H1 (cell line): ENCODE results near the gene CTXN3. TPM values are rescaled to one million over a fixed set of nuclear protein-coding genes. Genes with fewer than 3 reads are reported as not detected.

Source experiments
- CTCF ChIA-PET: fragments of 300-600 bp; sonication (Branson Sonifier 250); formaldehyde crosslinking; loops from one replicate; lab custom pipeline; 2021; ENCODE audit not compliant: partially characterized antibody; lab: Charles Lee
- POLR2A ChIA-PET: fragments of 300-600 bp; sonication (Branson Sonifier 250); formaldehyde crosslinking; loops from one replicate; lab custom pipeline; 2021; ENCODE audit warnings: inconsistent platforms; ENCODE audit not compliant: partially characterized antibody; lab: Charles Lee
- DNase-seq, 2 experiments: peaks; one replicate each; pipeline versions ENCODE4 v3.0.0 to v3.0.0-alpha.2; 2010 to 2022; ENCODE audit warnings: low spot score in 2 of 2, low read depth in 1 of 2, mixed read lengths in 1 of 2
- FAIRE-seq: peaks from 2 replicates; lab custom pipeline; 2011; peaks lifted over from hg19 to GRCh38; lab: Jason Lieb, UNC
- H2AFZ ChIP-seq: 2 replicates; pipeline ENCODE4 v1.8.1; 2012; ENCODE audit warnings: low read length, inconsistent platforms
- H2AK5ac ChIP-seq: 2 replicates; pipeline ENCODE4 v1.6.1; 2013; ENCODE audit warnings: low read depth, low read length
- H2BK120ac ChIP-seq: replicated peaks from 2 replicates; pipeline ENCODE3; 2013; ENCODE audit warnings: low read depth, low read length, inconsistent platforms
- H2BK12ac ChIP-seq: 2 replicates; pipeline ENCODE4 v1.6.1; 2013; ENCODE audit warnings: low read depth, low read length
- H2BK15ac ChIP-seq: 2 replicates; pipeline ENCODE4 v1.6.1; 2013; ENCODE audit warnings: low read length
- H2BK20ac ChIP-seq: 2 replicates; pipeline ENCODE4 v1.6.1; 2013; ENCODE audit warnings: low read length
- H2BK5ac ChIP-seq: 2 replicates; pipeline ENCODE4 v1.6.1; 2013; ENCODE audit warnings: low read depth, low read length
- H3K14ac ChIP-seq: 2 replicates; pipeline ENCODE4 v1.6.1; 2013; ENCODE audit warnings: inconsistent platforms; ENCODE audit not compliant: insufficient read length
- H3K18ac ChIP-seq: 2 replicates; pipeline ENCODE4 v1.6.1; 2013; ENCODE audit warnings: low read length; ENCODE audit errors: extremely low read depth
- H3K23ac ChIP-seq: 2 replicates; pipeline ENCODE4 v1.6.1; 2013; ENCODE audit warnings: inconsistent platforms; ENCODE audit not compliant: insufficient read length
- H3K23me2 ChIP-seq: 2 replicates; pipeline ENCODE4 v1.6.1; 2013; ENCODE audit warnings: low read depth, low read length
- H3K27ac ChIP-seq: 2 replicates; pipeline ENCODE4 v1.6.1; 2011; ENCODE audit warnings: low read depth, low read length, inconsistent platforms
- H3K27me3 ChIP-seq, 4 experiments: replicated peaks in 1 of 4; 1 replicate in 1 of 4; 2 replicates in 3 of 4; pipeline versions ENCODE4 v1.6.1 to v1.8.1; 2011 to 2013; ENCODE audit warnings: low read length in 3 of 4, mild to moderate bottlenecking in 3 of 4, inconsistent platforms in 2 of 4, mixed read lengths in 2 of 4, moderate library complexity in 1 of 4; ENCODE audit not compliant: control insufficient read depth in 3 of 4, insufficient read depth in 3 of 4; ENCODE audit errors: extremely low read depth in 1 of 4
- H3K36me3 ChIP-seq, 4 experiments: 2 replicates each; pipeline versions ENCODE4 v1.6.1 to v1.8.1; 2011 to 2013; ENCODE audit warnings: mild to moderate bottlenecking in 4 of 4, low read length in 3 of 4, moderate library complexity in 2 of 4, control low read depth in 1 of 4, inconsistent platforms in 1 of 4; ENCODE audit not compliant: insufficient read depth in 4 of 4, control insufficient read depth in 2 of 4
- H3K4ac ChIP-seq: replicated peaks from 2 replicates; pipeline ENCODE3; 2013; ENCODE audit warnings: low read length, low read depth, mixed read lengths, inconsistent platforms; ENCODE audit not compliant: insufficient read length
- H3K4me1 ChIP-seq, 4 experiments: replicated peaks in 1 of 4; 1 replicate in 1 of 4; 2 replicates in 3 of 4; pipeline versions ENCODE4 v1.6.1 to v1.8.1; 2011 to 2013; ENCODE audit warnings: low read length in 3 of 4, inconsistent platforms in 2 of 4, mixed read lengths in 1 of 4; ENCODE audit not compliant: insufficient read depth in 4 of 4, control insufficient read depth in 3 of 4
- H3K4me2 ChIP-seq, 2 experiments: 2 replicates each; pipeline versions ENCODE4 v1.6.1 to v1.8.1; 2011 to 2013; ENCODE audit warnings: low read depth in 2 of 2, low read length in 2 of 2, control low read depth in 1 of 2, inconsistent platforms in 1 of 2, mild to moderate bottlenecking in 1 of 2; ENCODE audit not compliant: insufficient read depth in 1 of 2
- H3K4me3 ChIP-seq, 4 experiments: fragments of 200-600, 300-600 bp in 1 of 4; sonication (generic), shearing (Covaris generic), sonication (Bioruptor Twin) in 1 of 4; 2 replicates each; pipeline versions ENCODE4 v1.5.1 to v1.8.1; 2011 to 2016; ENCODE audit warnings: low read length in 4 of 4, low read depth in 3 of 4, control low read depth in 2 of 4, inconsistent platforms in 2 of 4, mild to moderate bottlenecking in 2 of 4, mixed read lengths in 1 of 4, moderate library complexity in 1 of 4; ENCODE audit not compliant: insufficient read depth in 2 of 4; ENCODE audit errors: extremely low read depth in 1 of 4
- H3K56ac ChIP-seq: replicated peaks from 2 replicates; pipeline ENCODE3; 2013; ENCODE audit warnings: low read depth, mild to moderate bottlenecking, mixed read lengths, low read length, inconsistent platforms; ENCODE audit not compliant: insufficient read length
- H3K79me1 ChIP-seq: 2 replicates; pipeline ENCODE4 v1.6.1; 2013; ENCODE audit warnings: low read depth, low read length, control low read depth
- H3K79me2 ChIP-seq, 2 experiments: 2 replicates each; pipeline versions ENCODE4 v1.6.1 to v1.8.1; 2012 to 2013; ENCODE audit warnings: low read length in 2 of 2, mild to moderate bottlenecking in 2 of 2, inconsistent platforms in 1 of 2; ENCODE audit not compliant: insufficient read depth in 2 of 2, control insufficient read depth in 1 of 2
- H3K9ac ChIP-seq, 4 experiments: replicated peaks in 1 of 4; 1 replicate in 1 of 4; 2 replicates in 3 of 4; pipeline versions ENCODE4 v1.6.1 to v1.8.1; 2011 to 2013; ENCODE audit warnings: low read depth in 3 of 4, low read length in 3 of 4, control low read depth in 2 of 4, mild to moderate bottlenecking in 2 of 4, moderate library complexity in 2 of 4, inconsistent platforms in 1 of 4; ENCODE audit errors: extremely low read depth in 1 of 4
- H3K9me3 ChIP-seq, 2 experiments: 2 replicates each; pipeline versions ENCODE4 v1.6.1 to v1.8.1; 2012 to 2013; ENCODE audit warnings: mild to moderate bottlenecking in 2 of 2, moderate library complexity in 2 of 2, control low read depth in 1 of 2, inconsistent platforms in 1 of 2, low read depth in 1 of 2, low read length in 1 of 2, mixed read lengths in 1 of 2; ENCODE audit not compliant: insufficient read depth in 2 of 2
- H4K20me1 ChIP-seq, 2 experiments: replicated peaks in 1 of 2; 2 replicates each; pipeline versions ENCODE3 to v1.8.1; 2011 to 2013; ENCODE audit warnings: inconsistent platforms in 2 of 2, low read length in 2 of 2, mild to moderate bottlenecking in 1 of 2; ENCODE audit not compliant: insufficient read depth in 2 of 2, control insufficient read depth in 1 of 2
- H4K5ac ChIP-seq: 2 replicates; pipeline ENCODE4 v1.6.1; 2013; ENCODE audit warnings: low read length, low read depth, mixed read lengths, inconsistent platforms; ENCODE audit not compliant: insufficient read length
- H4K8ac ChIP-seq: 2 replicates; pipeline ENCODE4 v1.8.0; 2013; ENCODE audit warnings: mild to moderate bottlenecking, moderate library complexity, low read length, inconsistent platforms; ENCODE audit not compliant: insufficient read depth; ENCODE audit errors: extremely low read depth
- H4K91ac ChIP-seq: replicated peaks from 2 replicates; pipeline ENCODE3; 2013; ENCODE audit warnings: low read length, mixed read lengths, inconsistent platforms; ENCODE audit not compliant: insufficient read length
- ASH2L ChIP-seq: fragments of 200-600, 300-600 bp; sonication (generic); IDR thresholded peaks from one replicate; pipeline ENCODE4 v1.7.1; 2017; ENCODE audit warnings: low read length
- CHD1 ChIP-seq: IDR thresholded peaks from 2 replicates; pipeline ENCODE4 v1.6.1; 2012; ENCODE audit warnings: low read depth, low read length, improper control_type of control experiment
- SRF ChIP-seq: IDR thresholded peaks from 2 replicates; pipeline ENCODE4 v1.6.1; 2011; ENCODE audit warnings: mild to moderate bottlenecking, low read depth, low read length, moderate library complexity
- WGBS, 2 experiments: shearing (Covaris generic) in 1 of 2; methylation state at CpG; one replicate each; pipeline versions ENCODE4 v1.1.6 to v1.1.7; 2013 to 2015; ENCODE audit warnings: low lambda C conversion rate in 2 of 2, mixed read lengths in 2 of 2, inconsistent platforms in 1 of 2, low coverage in 1 of 2, missing lambda C conversion rate in 1 of 2; ENCODE audit not compliant: insufficient replicate concordance in 2 of 2, insufficient coverage in 1 of 2, insufficient read length in 1 of 2; ENCODE audit errors: extremely low coverage in 1 of 2, missing lambda C conversion rate in 1 of 2; 5-methylcytosine and 5-hydroxymethylcytosine counted together
- polyA plus RNA-seq, 7 experiments: library from polyadenylated mRNA; depleted of rRNA in 3 of 7; stranded (reverse) in 5 of 7; unstranded in 2 of 7; fragments of >200 nt in 5 of 7; fragments of 200-250 nt in 2 of 7; gene quantifications; 1 replicate in 5 of 7; 2 replicates in 1 of 7; 4 replicates in 1 of 7; pipeline versions ENCODE4 v1.2.1 to v1.2.3, GENCODE V29; 2011 to 2013; ENCODE audit warnings: missing spikeins in 2 of 7, mixed read lengths in 2 of 7
- total RNA-seq: library from RNA; stranded (reverse); fragmentation: NEBNext Ultra II Directional; extraction: Animal tissue kit (Norgen Biotek cat#: 25700); gene quantifications from 2 replicates; pipeline ENCODE4 v1.2.1, GENCODE V29; 2021

CTXN3 gene
- total and polyA plus RNA-seq, 2 of the 8 experiments (the other 6 are each of a cell fraction or from before 2014, with no cell fraction given): 0.05 TPM; not detected in 1

DNA sequence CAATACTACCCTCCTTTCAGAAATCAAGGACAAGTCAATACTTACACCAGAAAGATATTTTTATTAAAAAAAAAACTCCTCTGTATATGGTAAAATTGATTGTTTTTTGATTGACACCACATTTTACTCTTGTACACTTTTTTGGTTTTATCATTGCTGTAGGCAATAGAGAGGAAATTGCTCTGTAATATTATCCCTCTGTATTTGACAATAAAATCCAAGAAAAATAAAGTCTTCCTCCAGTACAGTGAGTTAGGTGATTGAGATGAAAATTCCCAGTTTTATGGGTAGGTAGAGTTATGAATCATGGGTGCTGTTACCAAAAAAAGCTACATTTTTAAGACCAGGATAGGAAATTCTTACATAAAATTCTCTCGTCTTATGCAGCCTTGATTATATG is 31.7 kb downstream of the CTXN3 start:
- Histone ChIP-seq H3K56ac (no peak overlapping the region), H2BK20ac (no peak overlapping the region), H3K4ac (no peak overlapping the region), H4K8ac (no peak overlapping the region), H4K91ac (no peak overlapping the region), H3K79me1 (no peaks in the 10 kb centered on the region), H3K4me3 (no peak overlapping the region), H4K20me1 (no peaks in the 10 kb centered on the region), H3K36me3 (no peaks in the 10 kb centered on the region), H3K23ac (no peak overlapping the region), H3K27ac (no peak overlapping the region), H3K79me2 (no peaks in the 10 kb centered on the region), H3K4me1 (no peaks in the 10 kb centered on the region), H2AK5ac (no peak overlapping the region), H3K23me2 (no peaks in the 10 kb centered on the region), H3K14ac (no peak overlapping the region), H4K5ac (no peak overlapping the region), H3K9me3 (no peaks in the 10 kb centered on the region), H3K18ac (no peak overlapping the region), H3K4me2 (no peak overlapping the region), H2BK12ac (no peak overlapping the region), H3K9ac (no peak overlapping the region), H3K27me3 (no peaks in the 10 kb centered on the region), H2BK120ac (no peak overlapping the region), H2AFZ (no peak overlapping the region), H2BK5ac (no peak overlapping the region), H2BK15ac (no peak overlapping the region)
- POLR2A ChIA-PET: no interaction called here
- CTCF ChIA-PET: interaction anchor here (0.6 kb wide), 1 partner anchor 294 kb away, joined by 3 read pairs; no protein-coding TSS in a partner anchor
- 88% methylated on average over 1 of the region's 1 CpG; no CpG with 5 or more reads in 1 of the 2 experiments for WGBS, 2 experiments
- FAIRE-seq (no peak), DNase-seq (no peak)
- TF ChIP-seq SRF (no peak), CHD1 (no peak), ASH2L (no peak)
